Stimulated activated CD8-positive, alpha-beta memory T cell treated with anti-CD3 and anti-CD28 coated beads, Interleukin-7, amount 100 ng/mL, for 48 hours (primary cell): ENCODE data around the gene CD38.
A peak's percentile ranks its signal among the peaks of the same experiment; 100 is the strongest.
"Not testable (repeated sequence)": the region's sequence is repeated elsewhere in the genome, so short reads cannot be mapped to it uniquely, and the experiment has no call there.

ENCODE experiments used
- DNase-seq, 2 donors: peaks; one replicate each; pipeline ENCODE4 v3.0.0-alpha.2; 2020; ENCODE audit warnings: low read depth in 1 of 2; ENCODE audit errors: extremely low read depth in 1 of 2

CD38 gene

DNA sequence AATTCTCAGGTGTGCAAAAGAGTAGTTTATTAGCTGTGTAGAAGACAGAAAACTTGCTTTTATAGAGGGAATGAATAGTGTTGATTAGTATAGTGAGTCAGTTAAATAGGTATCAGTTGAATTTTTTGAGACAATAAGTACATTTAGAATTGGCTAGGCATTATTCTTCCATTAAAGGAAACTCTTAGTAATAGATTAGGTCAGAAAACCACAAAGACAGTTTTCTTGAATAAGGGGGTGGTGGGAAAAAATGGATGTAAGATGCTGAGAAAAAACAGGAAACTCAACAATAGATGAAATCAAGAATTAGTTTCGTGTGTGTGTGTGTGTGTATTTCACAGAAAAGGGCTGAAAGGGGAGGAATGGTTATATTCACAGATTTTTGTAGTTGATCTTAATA is 16.8 kb downstream of the CD38 start:
- DNase-seq: no peak

DNA sequence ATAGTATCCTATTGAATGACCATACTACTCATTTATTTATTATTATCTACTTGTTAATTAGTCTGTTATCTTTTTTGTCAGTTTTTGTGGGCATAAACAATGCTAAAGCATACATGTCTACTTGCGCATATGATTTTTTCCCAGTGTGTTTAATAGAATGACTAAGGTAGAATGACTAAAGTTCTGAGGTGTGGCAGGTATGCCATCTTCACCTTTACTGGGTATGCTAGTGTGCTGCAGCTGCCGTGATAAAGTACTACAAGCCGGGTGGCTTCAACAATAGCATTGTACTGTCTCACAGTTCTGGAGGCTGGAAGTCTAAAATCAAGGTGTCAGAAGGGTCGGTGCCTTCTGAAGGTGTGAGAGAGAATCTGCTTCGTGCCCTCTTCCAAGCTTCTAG is 19.2 kb downstream of the CD38 start:
- no peak for DNase-seq

DNA sequence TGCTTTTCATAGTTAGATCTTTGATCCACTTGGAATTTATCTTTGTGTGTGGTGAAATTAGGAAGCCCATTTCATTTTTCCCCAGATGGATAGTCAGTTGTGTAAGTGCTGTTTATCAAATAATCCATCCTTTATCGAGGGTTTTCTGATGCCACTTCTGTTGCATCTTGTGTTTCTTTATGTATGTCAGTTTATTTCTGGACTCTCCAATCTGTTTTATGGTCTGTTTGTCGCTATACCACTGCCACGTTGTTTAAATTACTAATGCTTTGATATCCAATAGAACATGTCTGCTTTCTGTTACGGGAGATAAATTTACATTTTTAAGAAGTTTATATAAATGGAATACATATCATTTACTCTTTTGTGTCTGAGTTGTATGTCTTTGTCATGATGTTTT is 21.0 kb downstream of the CD38 start:
- no peak for DNase-seq

DNA sequence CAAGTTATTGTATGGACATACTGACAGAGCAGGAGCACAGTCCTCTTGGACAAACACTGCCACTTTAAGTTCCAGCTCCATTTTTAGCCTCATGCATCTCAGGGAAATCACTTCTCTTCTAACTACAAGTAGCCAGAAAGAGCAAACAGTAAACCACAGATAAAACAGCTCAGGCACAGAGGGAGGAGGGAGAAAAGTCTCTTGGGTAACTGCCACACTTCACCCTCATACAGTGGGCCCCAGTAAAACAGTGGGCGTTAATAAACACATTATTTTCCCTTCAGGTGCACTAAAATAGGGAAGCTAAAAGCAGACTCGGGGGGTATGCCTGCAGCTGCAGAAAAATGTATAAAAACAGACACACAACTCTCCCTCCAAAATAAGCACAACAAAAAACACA is 21.6 kb downstream of the CD38 start:
- no peak for DNase-seq

DNA sequence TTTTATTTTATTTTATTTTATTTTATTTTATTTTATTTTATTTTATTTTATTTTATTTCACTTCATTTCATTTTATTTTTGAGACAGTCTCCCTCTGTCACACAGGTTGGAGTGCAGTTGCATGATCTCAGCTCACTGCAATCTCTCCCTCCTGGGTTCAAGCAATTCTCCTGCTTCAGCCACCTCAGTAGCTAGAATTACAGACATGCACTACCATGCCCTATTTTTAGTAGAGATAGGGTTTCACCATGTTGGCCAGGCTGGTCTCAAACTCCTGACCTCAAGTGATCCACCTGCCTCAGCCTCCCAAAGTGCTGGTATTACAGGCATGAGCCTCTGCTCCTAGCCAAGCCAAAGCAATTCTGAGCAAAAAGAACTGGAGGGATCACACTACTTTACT is 24.4 kb downstream of the CD38 start:
- not testable (repeated sequence) for DNase-seq

DNA sequence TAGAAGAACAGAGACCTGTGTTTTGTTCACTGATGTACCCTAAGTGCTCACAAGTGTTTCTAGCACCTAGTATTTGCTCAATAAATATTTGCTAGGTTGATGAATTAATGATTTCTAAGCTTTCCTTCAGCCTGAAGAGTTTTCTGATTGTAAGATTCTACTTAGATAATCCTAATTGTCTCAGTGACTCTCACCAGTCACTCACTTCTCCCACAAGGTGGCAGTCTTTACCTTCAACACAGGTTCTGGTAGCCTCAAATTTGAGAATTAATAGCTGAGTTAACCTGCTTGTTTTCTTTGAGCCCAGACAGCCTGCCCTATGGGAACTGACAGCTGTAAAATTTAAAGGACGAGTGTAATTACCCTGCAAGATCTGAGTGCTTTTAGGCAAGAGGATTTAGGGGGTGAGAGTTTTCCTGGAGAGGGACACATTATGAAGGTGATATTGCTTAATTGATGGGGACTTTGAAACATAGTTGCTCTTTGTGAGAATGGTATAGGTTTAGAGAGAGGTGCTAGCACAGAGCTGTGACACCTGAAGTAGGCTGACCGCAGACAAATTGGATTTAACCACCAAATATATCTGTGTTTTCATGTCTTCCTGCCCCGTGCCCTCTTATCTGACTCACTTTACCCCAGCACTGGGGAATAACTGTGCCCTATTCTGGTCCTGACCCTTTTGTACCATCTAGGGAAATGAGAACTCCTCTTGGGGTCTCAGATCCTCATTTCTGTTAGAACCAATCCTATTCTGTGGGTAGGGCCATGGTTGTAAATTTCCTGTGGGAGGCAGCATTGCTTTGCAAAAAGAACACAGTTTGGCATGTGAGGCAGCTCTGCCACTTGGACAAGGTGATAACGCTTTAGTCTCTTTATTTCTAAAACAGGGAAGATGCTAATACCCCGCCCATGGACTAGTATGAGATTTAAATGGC is 27.7 kb downstream of the CD38 start:
- peak in 1 of 2 donors; percentile 17 for DNase-seq

DNA sequence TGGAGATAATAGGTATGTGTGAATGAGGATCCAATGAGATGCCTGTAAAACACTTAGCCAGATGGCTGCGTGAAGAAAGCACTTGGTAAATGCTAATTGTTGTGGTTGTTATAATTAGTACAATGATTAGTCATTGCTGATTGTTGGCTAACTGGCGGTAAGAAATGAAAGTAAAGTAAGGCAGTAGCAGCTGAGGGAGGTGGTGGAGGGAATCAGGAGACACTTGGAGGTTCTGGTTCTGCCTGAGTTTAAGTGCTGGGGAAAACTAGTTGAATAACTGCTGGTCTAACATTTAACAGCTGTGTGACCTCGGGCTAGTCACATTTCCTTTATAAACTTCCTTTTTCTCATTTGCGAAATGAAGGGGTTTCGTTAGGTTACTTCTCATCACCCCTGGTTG is 30.9 kb downstream of the CD38 start:
- DNase-seq: no peak

DNA sequence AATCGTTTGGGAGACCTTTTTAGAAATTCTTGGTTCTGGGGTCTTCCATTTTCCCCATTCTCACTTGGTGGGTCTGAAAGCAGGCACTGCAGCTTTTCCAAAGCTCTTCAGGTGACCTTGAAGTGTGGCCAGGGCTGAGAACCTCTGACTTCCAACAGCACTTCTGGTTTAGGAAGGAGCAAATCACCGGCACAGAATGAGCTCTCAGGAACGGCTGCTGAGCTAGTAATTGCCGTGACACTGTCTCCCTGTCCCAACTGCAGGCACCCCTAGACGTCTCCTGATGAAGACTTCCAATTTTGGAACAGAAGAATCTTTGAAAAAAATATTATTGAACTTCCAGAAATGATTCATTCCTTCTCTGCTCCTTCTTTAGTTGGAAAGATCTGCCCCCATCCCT is 31.3 kb downstream of the CD38 start:
- DNase-seq: no peak

DNA sequence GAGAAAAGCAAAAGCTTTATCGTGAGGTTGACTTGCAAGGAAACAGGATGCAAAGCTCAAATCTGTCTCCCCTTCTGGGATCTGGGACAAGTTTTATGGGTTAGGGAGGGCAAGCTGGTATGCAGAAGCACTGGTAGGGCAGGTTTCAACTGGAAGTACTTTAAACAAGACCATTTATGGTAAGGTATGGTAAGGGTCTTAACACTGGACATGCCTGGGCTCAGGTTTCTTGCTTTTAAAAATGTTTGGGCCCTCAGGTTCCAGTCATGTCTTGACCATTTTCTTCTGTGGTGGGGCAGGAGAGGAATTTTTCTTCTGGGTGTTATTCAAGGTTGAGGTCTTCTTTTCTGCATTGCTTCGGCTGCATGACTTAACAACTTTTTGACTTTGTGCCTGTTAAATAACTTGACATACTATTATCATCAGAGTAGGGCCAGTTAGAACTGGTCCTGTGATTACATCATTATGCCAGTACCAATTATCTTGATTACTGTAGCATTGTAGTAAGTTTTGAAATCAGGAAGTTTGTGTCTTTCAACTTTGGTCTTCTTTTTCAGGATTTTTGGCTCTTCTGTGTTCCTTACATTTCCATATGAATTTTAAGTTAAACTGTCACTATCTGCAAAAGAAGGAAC is 33.7 kb downstream of the CD38 start:
- DNase-seq: no peak

DNA sequence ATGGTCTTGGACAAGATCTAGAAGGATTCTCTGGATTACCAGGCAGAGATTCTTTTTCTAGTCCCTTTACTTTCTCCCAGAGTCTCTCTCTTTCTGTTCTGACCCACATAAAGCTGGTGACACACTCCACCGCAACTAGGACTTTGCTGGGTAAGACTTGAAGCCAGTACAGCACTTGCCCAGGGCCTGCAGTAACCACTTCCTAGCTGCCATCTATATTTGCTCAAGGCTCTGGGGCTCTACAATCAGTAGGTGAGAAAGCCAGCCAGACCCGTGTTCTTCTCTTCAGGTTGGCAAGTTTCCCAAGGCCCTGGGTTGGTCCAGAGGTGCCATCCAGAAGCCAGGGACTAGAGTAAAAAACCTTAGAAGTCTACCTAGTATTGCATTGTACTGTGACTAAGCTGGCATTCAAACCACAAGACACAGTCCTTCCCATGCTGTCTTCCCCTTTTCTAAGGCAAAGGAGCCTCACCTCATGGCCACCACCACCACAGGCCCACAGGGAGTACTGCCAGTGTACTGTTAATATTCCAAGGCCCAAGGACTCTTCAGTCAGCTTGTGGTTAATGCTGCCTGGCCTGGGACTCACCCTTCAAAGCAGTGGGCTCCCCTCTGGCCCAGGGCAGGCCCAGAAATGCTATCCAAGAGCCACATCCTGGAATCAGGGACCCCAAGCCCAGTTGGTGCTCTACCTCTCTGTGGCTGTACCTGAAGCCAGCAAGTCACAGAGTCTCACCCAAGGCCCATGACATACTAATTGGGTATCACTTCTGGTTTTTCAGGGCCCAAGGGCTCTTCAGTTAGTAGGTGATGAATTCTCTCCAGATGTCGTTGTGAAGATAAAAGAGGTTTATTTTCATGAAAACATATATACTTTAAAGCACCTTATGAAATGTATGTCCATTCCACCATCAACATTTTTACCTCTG is 54.7 kb downstream of the CD38 start:
- DNase-seq: no peak

DNA sequence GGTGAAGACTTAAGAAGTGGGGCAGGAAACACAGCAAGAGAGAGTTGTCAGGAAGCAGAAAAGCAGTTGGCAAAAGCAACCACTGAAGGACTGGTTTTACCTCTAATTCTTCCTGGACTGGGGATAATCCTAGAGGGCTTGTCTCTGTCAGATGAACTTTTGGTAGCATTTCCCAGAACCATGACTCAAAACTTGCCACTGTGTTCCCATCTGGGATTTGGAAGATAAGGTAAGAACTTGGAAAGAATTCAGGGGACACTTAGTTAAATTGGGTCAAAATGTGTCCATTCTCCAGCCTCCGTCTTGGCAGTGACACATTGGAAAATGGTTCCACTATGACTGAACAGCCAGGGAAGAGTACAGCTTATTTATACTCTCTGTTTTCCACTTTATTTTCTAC is 55.7 kb downstream of the CD38 start:
- DNase-seq: no peak

DNA sequence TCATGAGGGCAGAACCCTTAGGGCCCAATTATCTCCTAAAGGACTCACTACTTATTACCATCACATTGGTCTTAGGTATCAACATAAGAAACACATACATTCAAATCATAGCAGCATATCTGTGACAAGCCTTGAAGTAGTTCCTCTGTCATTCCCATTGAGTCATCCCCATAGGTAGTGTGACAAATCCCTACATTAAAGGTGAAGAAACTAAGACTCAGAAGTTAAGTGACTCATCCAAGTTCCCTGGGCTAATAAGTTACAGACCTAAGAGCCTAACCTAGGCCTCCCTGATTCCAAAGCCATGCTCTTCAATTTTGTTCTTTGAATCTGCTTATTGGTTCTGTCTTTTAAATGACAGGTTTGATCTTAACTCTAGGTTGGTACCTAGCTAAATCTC is 58.2 kb downstream of the CD38 start:
- DNase-seq: no peak

DNA sequence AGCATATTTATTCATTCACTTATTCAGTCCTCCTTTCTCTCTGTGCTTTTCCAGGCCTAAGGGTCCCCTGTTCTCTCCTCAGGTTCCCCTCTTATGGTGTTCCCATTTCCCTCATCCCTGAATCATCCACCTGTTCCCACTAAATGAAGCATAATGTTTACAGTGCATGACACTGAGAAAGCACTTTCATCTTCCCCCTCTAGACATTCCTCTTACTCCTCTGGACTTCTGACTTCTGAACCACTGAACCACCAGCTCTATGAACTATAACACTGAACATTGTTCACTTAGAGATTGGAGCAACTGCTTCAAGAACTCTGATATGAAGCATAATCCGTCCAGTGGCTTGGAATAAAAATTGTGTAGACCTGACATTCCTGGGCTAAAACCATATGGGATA is 59.5 kb downstream of the CD38 start:
- no peak for DNase-seq

DNA sequence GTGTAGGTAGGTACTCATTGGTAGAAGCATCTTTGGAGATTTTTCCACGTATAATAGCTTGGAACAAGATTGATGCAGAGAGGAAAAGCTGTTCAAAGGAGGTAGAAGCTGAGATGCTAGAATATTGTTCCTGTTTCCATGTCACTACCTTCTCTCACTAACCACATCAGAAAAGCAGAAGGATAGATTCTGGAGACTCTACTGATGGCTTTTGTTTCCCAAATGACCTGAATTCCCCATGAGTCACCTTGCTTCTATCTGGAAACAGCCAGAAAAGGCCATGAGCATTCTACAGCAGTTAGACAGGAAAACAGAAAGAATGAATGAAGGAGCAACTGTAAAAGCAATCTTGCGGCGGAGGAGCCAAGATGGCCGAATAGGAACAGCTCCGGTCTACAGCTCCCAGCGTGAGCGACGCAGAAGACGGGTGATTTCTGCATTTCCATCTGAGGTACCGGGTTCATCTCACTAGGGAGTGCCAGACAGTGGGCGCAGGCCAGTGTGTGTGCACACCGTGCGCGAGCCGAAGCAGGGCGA is 63.1 kb downstream of the CD38 start:
- not testable (repeated sequence) for DNase-seq

DNA sequence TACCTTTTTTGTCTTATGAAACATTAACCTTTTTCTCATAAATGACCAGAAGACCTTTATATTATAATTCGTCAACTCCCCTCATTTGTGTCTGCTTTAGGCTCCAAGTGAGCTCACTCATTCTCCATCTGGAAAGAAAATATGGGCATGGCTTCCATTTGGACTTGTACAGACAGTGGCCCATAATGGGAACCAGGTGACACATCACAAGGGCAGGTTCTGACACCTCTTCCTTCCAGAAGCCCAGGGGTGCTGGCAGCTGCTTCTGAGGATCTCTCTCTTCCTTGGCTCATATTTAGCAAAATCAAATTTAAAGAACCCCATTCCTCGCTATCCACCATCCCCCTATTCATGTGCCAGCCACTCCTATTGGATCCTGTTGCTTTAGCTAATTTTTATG is 69.6 kb downstream of the CD38 start:
- DNase-seq: no peak

DNA sequence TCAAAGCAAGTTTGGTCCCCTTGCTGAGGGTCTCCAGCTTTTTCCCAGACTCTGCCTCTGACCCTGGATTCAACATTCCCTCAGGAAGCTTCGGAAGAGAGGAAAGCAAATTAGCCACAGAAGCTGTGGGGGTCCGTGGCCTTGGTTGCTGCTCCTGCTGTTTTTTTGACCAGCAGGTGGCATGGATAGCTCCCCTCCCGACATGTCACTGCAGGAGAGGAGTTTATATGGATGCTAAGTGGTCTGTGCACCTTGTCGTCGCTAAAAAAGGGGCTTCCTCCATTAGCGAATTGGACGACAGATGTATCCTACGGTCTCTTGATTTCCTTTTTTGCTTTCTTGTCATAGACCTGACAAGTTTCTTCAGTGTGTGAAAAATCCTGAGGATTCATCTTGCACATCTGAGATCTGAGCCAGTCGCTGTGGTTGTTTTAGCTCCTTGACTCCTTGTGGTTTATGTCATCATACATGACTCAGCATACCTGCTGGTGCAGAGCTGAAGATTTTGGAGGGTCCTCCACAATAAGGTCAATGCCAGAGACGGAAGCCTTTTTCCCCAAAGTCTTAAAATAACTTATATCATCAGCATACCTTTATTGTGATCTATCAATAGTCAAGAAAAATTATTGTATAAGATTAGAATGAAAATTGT is 70.2 kb downstream of the CD38 start:
- DNase-seq: no peak

DNA sequence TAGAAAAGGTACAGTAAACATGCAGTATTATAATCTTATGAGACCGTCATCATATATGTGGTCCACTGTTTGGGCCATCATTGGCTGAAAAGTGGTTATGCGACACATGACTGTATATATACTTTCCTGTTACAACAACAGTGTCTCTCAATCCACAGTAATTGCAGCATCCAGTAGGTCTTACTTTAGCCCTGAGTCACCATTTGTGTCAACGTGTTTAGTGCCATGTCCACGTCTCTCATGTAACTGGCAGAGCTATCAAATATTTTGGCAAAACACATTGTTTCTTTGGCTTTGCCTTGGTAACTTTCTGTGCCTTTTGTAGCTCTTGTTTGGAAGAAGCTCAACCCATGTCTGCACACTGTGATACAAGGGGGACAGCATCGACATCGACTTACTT is 73.8 kb downstream of the CD38 start:
- DNase-seq: no peak

DNA sequence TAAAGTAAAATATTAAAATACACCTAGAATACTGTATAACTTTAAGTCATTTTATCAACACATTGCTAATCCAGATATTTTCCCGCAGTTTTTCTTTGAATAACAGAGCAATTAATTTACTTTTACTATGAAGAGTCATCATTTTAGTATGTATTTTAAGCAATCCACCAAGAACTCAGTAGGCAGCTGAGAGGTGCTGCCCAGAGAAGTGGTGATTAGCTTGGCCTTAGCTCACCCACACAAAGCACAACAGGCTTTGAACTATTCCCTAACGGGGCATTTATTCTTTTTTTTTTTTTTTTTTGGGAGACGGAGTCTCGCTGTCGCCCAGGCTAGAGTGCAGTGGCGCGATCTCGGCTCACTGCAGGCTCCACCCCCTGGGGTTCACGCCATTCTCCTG is 74.4 kb downstream of the CD38 start:
- DNase-seq: no peak

DNA sequence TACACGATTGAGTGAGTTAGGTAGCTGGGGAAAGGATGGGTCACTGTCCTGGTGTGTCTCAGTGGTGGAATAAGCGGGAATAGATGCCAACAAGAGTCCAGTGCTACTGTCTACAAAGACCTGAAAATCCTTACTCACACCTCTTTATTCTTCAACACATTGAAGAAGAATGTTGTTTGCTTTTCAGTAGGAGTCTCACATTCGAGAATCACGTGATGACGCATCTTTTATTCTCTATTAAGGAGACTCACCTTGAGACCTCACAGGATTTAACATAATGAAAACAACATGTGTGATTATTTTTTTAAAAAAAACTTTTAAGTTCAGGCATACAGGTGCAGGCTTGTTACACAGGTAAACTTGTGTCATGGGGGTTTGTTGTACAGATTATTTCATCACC is 75.2 kb downstream of the CD38 start:
- no peak for DNase-seq

DNA sequence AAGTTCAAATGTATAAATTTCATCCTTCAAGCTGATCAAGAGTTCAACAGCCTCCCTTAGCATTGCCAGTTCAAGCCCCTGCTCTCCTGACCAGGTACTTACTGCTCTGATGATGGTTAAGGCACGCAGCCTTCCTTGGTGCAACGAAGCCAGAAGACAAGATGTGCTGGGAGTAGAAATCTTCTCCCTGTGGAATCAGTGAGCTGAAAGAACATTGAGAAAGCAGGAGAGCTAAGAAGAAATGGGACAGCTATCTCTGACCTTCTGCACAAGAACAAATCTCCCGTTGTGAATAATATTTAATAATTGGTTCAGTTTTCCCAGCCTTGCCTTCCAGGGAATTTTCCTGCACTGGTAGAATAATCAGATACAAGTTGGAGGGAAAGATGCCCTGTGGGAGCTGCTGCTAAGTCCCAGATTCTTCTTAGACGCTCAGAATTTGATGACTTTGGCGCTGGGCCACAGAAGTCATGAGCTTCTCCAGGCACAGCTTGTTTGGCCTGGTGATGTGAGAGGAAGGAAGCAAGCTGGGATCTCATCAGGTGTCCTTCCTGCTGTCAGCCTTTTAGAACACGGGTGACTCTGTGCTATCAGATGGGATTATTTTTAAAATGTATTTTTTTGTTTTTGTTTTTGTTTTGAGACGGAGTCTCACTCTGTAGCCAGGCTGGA is 77.8 kb downstream of the CD38 start:
- no peak for DNase-seq
